BE2C (cell line): ENCODE measurements around the gene ALG8.
A peak's percentile ranks its signal among the peaks of the same experiment; 100 is the strongest.

Source experiments
- DNase-seq: peaks from one replicate; pipeline ENCODE4 v3.0.0-alpha.2; 2020
- H3K27me3 ChIP-seq: fragments of 250-450 bp; sonication (Bioruptor Pico); 2 replicates; pipeline ENCODE4 v1.5.1; 2020; ENCODE audit warnings: mild to moderate bottlenecking
- H3K36me3 ChIP-seq: fragments of 250-450 bp; sonication (Bioruptor Pico); 2 replicates; pipeline ENCODE4 v1.5.1; 2020; ENCODE audit warnings: mild to moderate bottlenecking
- H3K4me1 ChIP-seq: fragments of 250-450 bp; sonication (Bioruptor Pico); 2 replicates; pipeline ENCODE4 v1.5.1; 2020
- H3K4me3 ChIP-seq: 2 replicates; pipeline ENCODE4 v1.5.1; 2011; ENCODE audit warnings: low read depth, low read length
- H3K9me3 ChIP-seq: fragments of 250-450 bp; sonication (Bioruptor Pico); 2 replicates; pipeline ENCODE4 v1.5.1; 2020
- CTCF ChIP-seq: IDR thresholded peaks from 2 replicates; pipeline ENCODE4 v1.5.1; 2012; ENCODE audit warnings: mild to moderate bottlenecking, low read depth, low read length

ALG8 gene

GRCh38 chr11:78150346-78150745, 10.9 kb upstream of the ALG8 start:
- DNase-seq: no peak
- H3K36me3 ChIP-seq: no peaks in the 10 kb centered on the region
- peaks cover 14% of the 10 kb centered on the region; the same call in 1 of the 2 replicates for H3K4me1 ChIP-seq
- H3K4me3 ChIP-seq: no peak overlapping the region
- no peaks in the 10 kb centered on the region for H3K27me3 ChIP-seq
- H3K9me3 ChIP-seq: no peaks in the 10 kb centered on the region
- no peak for TF ChIP-seq CTCF

- no peak for DNase-seq
- peak; percentile 45 for TF ChIP-seq CTCF
- H3K4me3 ChIP-seq: no peak overlapping the region
- peaks cover 14% of the 10 kb centered on the region; the same call in 1 of the 2 replicates for H3K4me1 ChIP-seq
- H3K27me3 ChIP-seq: no peaks in the 10 kb centered on the region
- no peaks in the 10 kb centered on the region for H3K36me3 ChIP-seq
- no peaks in the 10 kb centered on the region for H3K9me3 ChIP-seq
Observed at GRCh38 chr11:78149646-78150045, 10.2 kb upstream of the ALG8 start.

- TF ChIP-seq CTCF: no peak
- no peak overlapping the region for H3K4me3 ChIP-seq
- H3K4me1 ChIP-seq: peaks cover 14% of the 10 kb centered on the region; the same call in 1 of the 2 replicates
- H3K27me3 ChIP-seq: no peaks in the 10 kb centered on the region
- DNase-seq: no peak
- H3K9me3 ChIP-seq: no peaks in the 10 kb centered on the region
- no peaks in the 10 kb centered on the region for H3K36me3 ChIP-seq
Observed at GRCh38 chr11:78147807-78148206, 8.4 kb upstream of the ALG8 start.

GRCh38 chr11:78145511-78146025, 6.1 kb upstream of the ALG8 start:
- TF ChIP-seq CTCF: no peak
- no peaks in the 10 kb centered on the region; the same call in 1 of the 2 replicates for H3K4me1 ChIP-seq
- H3K4me3 ChIP-seq: no peak overlapping the region
- H3K27me3 ChIP-seq: no peaks in the 10 kb centered on the region
- no peaks in the 10 kb centered on the region for H3K9me3 ChIP-seq
- DNase-seq: no peak
- H3K36me3 ChIP-seq: no peaks in the 10 kb centered on the region

- Histone ChIP-seq H3K4me3 (no peak overlapping the region; the same call in 1 of the 2 replicates), H3K27me3 (no peaks in the 10 kb centered on the region), H3K9me3 (no peaks in the 10 kb centered on the region), H3K4me1 (peaks cover 2% of the 10 kb centered on the region; the same call in 1 of the 2 replicates), H3K36me3 (peaks cover 10% of the 10 kb centered on the region; the same call in 1 of the 2 replicates)
- no peak for DNase-seq
- no peak for TF ChIP-seq CTCF
Observed at GRCh38 chr11:78140392-78141077, 1.1 kb upstream of the ALG8 start.

GRCh38 chr11:78138694-78139421, 568 bp downstream of the ALG8 start:
- H3K9me3 ChIP-seq: no peaks in the 10 kb centered on the region
- H3K4me3 ChIP-seq: peak overlapping the region; percentile 74
- DNase-seq: peak; percentile 18

More at GRCh38 chr11:78138694-78139421, 568 bp downstream of the ALG8 start:
- Histone ChIP-seq H3K27me3 (no peaks in the 10 kb centered on the region), H3K4me1 (peaks cover 2% of the 10 kb centered on the region; the same call in 1 of the 2 replicates), H3K36me3 (peaks cover 22% of the 10 kb centered on the region)
- TF ChIP-seq CTCF: no peak
